ENCODE measurements around the gene CDO1.

The CDO1 gene

DNA sequence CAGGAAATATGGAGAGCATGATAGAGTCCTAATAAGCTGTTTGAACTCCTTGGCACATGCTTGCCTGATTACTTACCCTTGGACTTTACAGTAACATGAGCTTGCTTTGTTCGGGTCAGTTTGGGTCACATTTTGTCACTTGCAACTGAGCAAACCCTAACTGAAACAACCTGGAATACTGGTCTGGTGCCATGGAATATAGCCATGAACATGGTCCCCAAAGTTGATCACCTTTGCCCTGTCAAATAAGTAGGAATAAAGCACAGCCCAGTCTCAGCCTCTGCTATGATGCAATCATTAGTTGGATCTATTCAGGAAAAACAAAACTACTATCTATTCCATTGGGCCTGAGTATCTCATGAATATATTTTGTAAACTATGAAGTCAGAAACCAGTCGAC lies 18.2 kb downstream of the CDO1 start:
- Histone ChIP-seq H3K27ac (no peak overlapping the region), H3K36me3 (ENCODE audit: insufficient read depth) (no peaks in the 10 kb centered on the region), H3K4me3 (IDR thresholded peaks at IDR 0.05; ENCODE audit: insufficient read depth, low read depth, low read length) (no peak overlapping the region), H3K27me3 (ENCODE audit: insufficient read depth, low read depth) (no peaks in the 10 kb centered on the region), H3K9ac (no peak overlapping the region), H3K79me2 (ENCODE audit: insufficient read depth, low read depth) (no peaks in the 10 kb centered on the region), H4K20me1 (ENCODE audit: insufficient read depth) (no peaks in the 10 kb centered on the region), H3K4me2 (no peak overlapping the region), H3K4me1 (ENCODE audit: low read depth, poor library complexity, severe bottlenecking) (no peaks in the 10 kb centered on the region), H2AFZ (ENCODE audit: low read depth) (no peak overlapping the region)
- TF ChIP-seq, protein P1, sequence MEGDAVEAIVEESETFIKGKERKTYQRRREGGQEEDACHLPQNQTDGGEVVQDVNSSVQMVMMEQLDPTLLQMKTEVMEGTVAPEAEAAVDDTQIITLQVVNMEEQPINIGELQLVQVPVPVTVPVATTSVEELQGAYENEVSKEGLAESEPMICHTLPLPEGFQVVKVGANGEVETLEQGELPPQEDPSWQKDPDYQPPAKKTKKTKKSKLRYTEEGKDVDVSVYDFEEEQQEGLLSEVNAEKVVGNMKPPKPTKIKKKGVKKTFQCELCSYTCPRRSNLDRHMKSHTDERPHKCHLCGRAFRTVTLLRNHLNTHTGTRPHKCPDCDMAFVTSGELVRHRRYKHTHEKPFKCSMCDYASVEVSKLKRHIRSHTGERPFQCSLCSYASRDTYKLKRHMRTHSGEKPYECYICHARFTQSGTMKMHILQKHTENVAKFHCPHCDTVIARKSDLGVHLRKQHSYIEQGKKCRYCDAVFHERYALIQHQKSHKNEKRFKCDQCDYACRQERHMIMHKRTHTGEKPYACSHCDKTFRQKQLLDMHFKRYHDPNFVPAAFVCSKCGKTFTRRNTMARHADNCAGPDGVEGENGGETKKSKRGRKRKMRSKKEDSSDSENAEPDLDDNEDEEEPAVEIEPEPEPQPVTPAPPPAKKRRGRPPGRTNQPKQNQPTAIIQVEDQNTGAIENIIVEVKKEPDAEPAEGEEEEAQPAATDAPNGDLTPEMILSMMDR (conservative IDR thresholded peaks at IDR 0.05; ENCODE audit: low read depth, low read length) = no peak

DNA sequence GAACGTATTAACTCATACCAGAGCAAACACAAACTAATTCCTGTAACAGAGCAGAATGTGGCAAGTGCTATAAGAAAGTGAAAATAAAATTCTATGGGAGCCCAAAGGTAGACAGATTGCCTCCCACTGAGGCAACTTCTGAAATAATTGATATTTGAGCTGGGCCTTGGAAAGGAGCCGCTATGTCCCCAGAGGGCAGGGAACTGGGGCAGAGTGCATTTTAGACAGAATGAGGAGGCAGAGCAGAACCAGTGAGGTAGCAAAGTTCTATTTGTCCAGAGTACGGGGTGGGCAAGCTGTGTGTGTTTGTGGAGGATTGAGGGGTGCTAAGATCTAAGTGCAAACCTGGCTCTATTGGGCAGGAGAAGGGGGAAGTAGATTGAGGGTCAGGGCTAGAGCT lies 19.8 kb downstream of the CDO1 start:
- Histone ChIP-seq H3K27ac (no peak overlapping the region), H3K4me3 (IDR thresholded peaks at IDR 0.05; ENCODE audit: insufficient read depth, low read depth, low read length) (no peak overlapping the region), H3K4me1 (ENCODE audit: low read depth, poor library complexity, severe bottlenecking) (no peaks in the 10 kb centered on the region), H3K9ac (no peak overlapping the region), H3K79me2 (ENCODE audit: insufficient read depth, low read depth) (no peaks in the 10 kb centered on the region), H3K36me3 (ENCODE audit: insufficient read depth) (no peaks in the 10 kb centered on the region), H4K20me1 (ENCODE audit: insufficient read depth) (no peaks in the 10 kb centered on the region), H2AFZ (ENCODE audit: low read depth) (no peak overlapping the region), H3K27me3 (ENCODE audit: insufficient read depth, low read depth) (no peaks in the 10 kb centered on the region), H3K4me2 (no peak overlapping the region)
- TF ChIP-seq, protein P1 (conservative IDR thresholded peaks at IDR 0.05; ENCODE audit: low read depth, low read length) = no peak

- Histone ChIP-seq H2AFZ (ENCODE audit: low read depth) (no peak overlapping the region), H3K4me2 (no peak overlapping the region), H3K27ac (no peak overlapping the region), H4K20me1 (ENCODE audit: insufficient read depth) (no peaks in the 10 kb centered on the region), H3K27me3 (ENCODE audit: insufficient read depth, low read depth) (no peaks in the 10 kb centered on the region), H3K9ac (no peak overlapping the region), H3K79me2 (ENCODE audit: insufficient read depth, low read depth) (no peaks in the 10 kb centered on the region), H3K4me3 (IDR thresholded peaks at IDR 0.05; ENCODE audit: insufficient read depth, low read depth, low read length) (no peak overlapping the region), H3K4me1 (ENCODE audit: low read depth, poor library complexity, severe bottlenecking) (no peaks in the 10 kb centered on the region), H3K36me3 (ENCODE audit: insufficient read depth) (no peaks in the 10 kb centered on the region)
- TF ChIP-seq, protein P1 (conservative IDR thresholded peaks at IDR 0.05; ENCODE audit: low read depth, low read length) = no peak
Measured at GRCh38 chr5:115795700-115796099, 20.8 kb downstream of the CDO1 start.

DNA sequence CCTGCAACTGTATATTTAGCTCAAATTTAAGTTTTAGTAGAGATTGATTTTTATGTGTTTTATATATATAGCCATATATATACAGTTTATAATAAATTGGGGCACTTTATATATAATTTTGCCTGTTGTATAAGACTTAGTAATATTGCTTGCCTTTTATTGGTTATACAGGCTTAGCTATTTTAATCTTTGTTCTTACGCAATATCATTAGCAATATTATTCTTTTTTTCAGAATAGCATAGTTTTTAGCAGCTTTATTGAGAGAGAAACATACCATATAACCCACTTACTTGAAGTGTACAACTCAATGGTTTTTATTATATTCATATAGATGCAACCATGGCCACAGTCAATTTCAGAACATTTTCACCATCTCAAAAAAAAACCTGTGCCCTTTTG lies 28.0 kb downstream of the CDO1 start:
- no peak overlapping the region for H3K4me2 ChIP-seq
- H3K36me3 ChIP-seq (ENCODE audit: insufficient read depth) = no peaks in the 10 kb centered on the region
- TF ChIP-seq, protein P1 (conservative IDR thresholded peaks at IDR 0.05; ENCODE audit: low read depth, low read length) = no peak
- no peak overlapping the region for H3K4me3 ChIP-seq (IDR thresholded peaks at IDR 0.05; ENCODE audit: insufficient read depth, low read depth, low read length)
- no peaks in the 10 kb centered on the region for H3K4me1 ChIP-seq (ENCODE audit: low read depth, poor library complexity, severe bottlenecking)
- no peak overlapping the region for H3K27ac ChIP-seq
- no peaks in the 10 kb centered on the region for H4K20me1 ChIP-seq (ENCODE audit: insufficient read depth)
- H3K27me3 ChIP-seq (ENCODE audit: insufficient read depth, low read depth) = no peaks in the 10 kb centered on the region
- H3K79me2 ChIP-seq (ENCODE audit: insufficient read depth, low read depth) = no peaks in the 10 kb centered on the region
- no peak overlapping the region for H2AFZ ChIP-seq (ENCODE audit: low read depth)
- no peak overlapping the region for H3K9ac ChIP-seq
